Measurements from ENCODE around the gene MYOD1.

MYOD1 gene

DNA sequence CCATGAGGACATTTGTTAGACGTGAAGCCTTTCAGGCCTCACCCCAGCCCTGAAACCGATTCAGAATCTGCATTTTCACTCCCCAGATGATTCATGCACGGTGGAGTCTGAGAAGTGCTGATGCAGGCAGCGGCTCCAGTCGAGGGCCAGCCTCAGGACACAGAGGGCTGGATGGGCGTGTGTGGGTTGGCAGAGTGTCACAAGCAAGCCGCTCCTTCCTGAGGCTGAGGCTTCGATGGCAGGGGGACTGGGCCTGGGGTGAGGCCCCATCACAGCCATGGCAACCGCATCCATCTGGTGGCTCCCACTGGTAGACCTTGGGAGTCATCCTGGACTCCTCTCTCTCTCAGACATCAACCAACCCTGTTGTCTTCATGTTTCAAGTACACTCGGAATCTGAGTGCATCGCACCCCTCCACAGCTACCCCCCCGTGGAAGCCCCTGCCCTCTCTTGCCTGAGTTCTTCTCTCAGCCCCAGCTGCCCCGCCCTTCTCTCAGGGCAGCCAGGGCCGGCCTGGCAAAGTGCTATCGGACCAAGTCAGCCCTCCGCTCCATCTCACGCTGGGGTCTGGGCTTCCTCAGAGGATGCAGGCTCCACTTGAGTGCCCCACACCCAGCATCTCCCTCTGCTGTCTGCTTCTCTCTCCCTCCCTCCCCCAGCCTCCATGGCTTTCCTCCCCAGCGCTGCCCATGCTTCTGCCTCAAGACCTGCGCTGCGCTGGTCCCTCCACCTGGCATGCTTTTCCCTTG, 25.8 kb downstream of the MYOD1 start:
- DNase-seq (ENCODE audit: low read depth in 1 of 2, low spot score in 1 of 2) = no peak
- TF ChIP-seq POLR2AphosphoS5 (IDR thresholded peaks at IDR 0.05; ENCODE audit: low read depth) (no peak), SPI1 (IDR thresholded peaks at IDR 0.05; ENCODE audit: borderline replicate concordance, low read depth) (no peak), GABPA (IDR thresholded peaks at IDR 0.05; ENCODE audit: low read depth) (no peak)
- TF ChIP-seq, protein P1, sequence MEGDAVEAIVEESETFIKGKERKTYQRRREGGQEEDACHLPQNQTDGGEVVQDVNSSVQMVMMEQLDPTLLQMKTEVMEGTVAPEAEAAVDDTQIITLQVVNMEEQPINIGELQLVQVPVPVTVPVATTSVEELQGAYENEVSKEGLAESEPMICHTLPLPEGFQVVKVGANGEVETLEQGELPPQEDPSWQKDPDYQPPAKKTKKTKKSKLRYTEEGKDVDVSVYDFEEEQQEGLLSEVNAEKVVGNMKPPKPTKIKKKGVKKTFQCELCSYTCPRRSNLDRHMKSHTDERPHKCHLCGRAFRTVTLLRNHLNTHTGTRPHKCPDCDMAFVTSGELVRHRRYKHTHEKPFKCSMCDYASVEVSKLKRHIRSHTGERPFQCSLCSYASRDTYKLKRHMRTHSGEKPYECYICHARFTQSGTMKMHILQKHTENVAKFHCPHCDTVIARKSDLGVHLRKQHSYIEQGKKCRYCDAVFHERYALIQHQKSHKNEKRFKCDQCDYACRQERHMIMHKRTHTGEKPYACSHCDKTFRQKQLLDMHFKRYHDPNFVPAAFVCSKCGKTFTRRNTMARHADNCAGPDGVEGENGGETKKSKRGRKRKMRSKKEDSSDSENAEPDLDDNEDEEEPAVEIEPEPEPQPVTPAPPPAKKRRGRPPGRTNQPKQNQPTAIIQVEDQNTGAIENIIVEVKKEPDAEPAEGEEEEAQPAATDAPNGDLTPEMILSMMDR (IDR thresholded peaks at IDR 0.05; ENCODE audit: insufficient read depth, low read length) = no peak
- TF ChIP-seq, protein P2, sequence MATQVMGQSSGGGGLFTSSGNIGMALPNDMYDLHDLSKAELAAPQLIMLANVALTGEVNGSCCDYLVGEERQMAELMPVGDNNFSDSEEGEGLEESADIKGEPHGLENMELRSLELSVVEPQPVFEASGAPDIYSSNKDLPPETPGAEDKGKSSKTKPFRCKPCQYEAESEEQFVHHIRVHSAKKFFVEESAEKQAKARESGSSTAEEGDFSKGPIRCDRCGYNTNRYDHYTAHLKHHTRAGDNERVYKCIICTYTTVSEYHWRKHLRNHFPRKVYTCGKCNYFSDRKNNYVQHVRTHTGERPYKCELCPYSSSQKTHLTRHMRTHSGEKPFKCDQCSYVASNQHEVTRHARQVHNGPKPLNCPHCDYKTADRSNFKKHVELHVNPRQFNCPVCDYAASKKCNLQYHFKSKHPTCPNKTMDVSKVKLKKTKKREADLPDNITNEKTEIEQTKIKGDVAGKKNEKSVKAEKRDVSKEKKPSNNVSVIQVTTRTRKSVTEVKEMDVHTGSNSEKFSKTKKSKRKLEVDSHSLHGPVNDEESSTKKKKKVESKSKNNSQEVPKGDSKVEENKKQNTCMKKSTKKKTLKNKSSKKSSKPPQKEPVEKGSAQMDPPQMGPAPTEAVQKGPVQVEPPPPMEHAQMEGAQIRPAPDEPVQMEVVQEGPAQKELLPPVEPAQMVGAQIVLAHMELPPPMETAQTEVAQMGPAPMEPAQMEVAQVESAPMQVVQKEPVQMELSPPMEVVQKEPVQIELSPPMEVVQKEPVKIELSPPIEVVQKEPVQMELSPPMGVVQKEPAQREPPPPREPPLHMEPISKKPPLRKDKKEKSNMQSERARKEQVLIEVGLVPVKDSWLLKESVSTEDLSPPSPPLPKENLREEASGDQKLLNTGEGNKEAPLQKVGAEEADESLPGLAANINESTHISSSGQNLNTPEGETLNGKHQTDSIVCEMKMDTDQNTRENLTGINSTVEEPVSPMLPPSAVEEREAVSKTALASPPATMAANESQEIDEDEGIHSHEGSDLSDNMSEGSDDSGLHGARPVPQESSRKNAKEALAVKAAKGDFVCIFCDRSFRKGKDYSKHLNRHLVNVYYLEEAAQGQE (IDR thresholded peaks at IDR 0.05; ENCODE audit: insufficient replicate concordance, low read depth) = no peak
- no peak overlapping the region for H3K27ac ChIP-seq (replicated peaks)
- H3K4me3 ChIP-seq (replicated peaks; ENCODE audit: insufficient read depth, low read length) = no peak overlapping the region
- H3K27me3 ChIP-seq (ENCODE audit: insufficient read depth, poor library complexity, severe bottlenecking) = no peaks in the 10 kb centered on the region

DNA sequence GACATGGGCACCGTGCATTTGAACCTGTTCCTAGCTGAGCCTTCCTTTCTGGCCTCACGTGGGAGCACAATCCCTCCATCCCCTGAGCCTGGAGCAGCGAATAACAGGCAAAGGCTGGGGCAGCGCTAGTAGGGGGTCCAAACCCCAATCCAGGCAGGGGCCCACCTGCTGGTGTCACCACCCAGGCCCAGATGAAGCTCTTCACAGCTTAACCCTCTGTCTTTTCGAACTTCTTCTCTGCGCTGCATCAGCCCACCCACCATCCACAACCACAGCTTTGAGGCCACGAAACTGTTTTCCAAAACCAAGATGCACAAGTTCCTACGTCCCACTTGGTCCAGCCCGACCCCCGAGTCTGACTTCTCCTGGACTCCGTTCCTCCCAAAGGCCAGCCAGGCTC, 26.7 kb downstream of the MYOD1 start:
- H3K27me3 ChIP-seq (ENCODE audit: insufficient read depth, poor library complexity, severe bottlenecking) = no peaks in the 10 kb centered on the region
- no peak overlapping the region for H3K4me3 ChIP-seq (replicated peaks; ENCODE audit: insufficient read depth, low read length)
- TF ChIP-seq, protein P2 (IDR thresholded peaks at IDR 0.05; ENCODE audit: insufficient replicate concordance, low read depth) = no peak
- TF ChIP-seq SPI1 (IDR thresholded peaks at IDR 0.05; ENCODE audit: borderline replicate concordance, low read depth) (no peak), POLR2AphosphoS5 (IDR thresholded peaks at IDR 0.05; ENCODE audit: low read depth) (no peak), GABPA (IDR thresholded peaks at IDR 0.05; ENCODE audit: low read depth) (no peak)
- TF ChIP-seq, protein P1 (IDR thresholded peaks at IDR 0.05; ENCODE audit: insufficient read depth, low read length) = no peak
- H3K27ac ChIP-seq (replicated peaks) = no peak overlapping the region
- DNase-seq (ENCODE audit: low read depth in 1 of 2, low spot score in 1 of 2) = no peak

DNA sequence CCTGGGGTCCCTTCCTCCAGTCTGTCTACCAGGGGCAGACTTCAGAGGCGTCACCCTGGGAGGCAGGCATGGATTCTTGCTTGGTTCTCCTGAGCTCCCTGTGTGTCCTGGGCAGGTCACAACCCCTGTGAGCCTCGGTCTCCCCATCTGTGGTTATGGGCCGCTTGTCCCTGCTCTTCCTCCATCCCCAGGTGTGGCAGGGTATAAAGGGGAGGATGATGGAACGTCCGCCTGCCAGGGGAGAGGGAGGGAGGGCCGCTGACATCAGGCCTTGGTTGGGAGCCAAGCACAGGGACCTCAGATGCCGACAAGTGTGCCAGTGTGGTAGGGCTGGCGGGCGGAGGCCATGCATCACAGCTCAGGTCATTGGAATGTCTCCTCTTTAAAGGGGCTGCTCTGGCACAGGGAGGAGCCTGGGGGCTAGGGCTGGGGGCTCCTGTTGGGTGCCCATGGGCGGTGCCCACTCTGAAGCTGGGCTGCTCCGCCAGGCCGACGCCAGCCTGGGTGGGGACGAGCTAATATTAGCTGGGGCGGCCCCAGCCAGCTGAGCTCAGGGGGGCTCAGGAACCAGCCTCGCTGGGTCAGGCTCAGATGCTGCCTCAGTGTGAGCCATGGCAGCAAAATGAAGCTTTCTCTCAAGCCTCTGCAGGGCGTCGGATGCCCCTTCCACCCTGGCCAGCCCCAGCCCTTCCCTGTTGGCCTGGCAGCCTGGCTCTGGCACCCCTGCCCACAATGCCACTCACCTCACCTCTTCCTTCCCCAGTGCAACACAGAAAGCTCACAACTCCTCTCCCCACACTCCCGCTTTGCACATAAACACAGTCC, 28.0 kb downstream of the MYOD1 start:
- no peaks in the 10 kb centered on the region for H3K27me3 ChIP-seq (ENCODE audit: insufficient read depth, poor library complexity, severe bottlenecking)
- TF ChIP-seq GABPA (IDR thresholded peaks at IDR 0.05; ENCODE audit: low read depth) (no peak), SPI1 (IDR thresholded peaks at IDR 0.05; ENCODE audit: borderline replicate concordance, low read depth) (no peak), POLR2AphosphoS5 (IDR thresholded peaks at IDR 0.05; ENCODE audit: low read depth) (no peak)
- TF ChIP-seq, protein P1 (IDR thresholded peaks at IDR 0.05; ENCODE audit: insufficient read depth, low read length) = no peak
- TF ChIP-seq, protein P2 (IDR thresholded peaks at IDR 0.05; ENCODE audit: insufficient replicate concordance, low read depth) = no peak
- no peak overlapping the region for H3K27ac ChIP-seq (replicated peaks)
- no peak for DNase-seq (ENCODE audit: low read depth in 1 of 2, low spot score in 1 of 2)
- no peak overlapping the region for H3K4me3 ChIP-seq (replicated peaks; ENCODE audit: insufficient read depth, low read length)
